SK-N-SH (cell line): ENCODE results near the gene INPP5J. TPM values are rescaled to one million over a fixed set of nuclear protein-coding genes. Genes with fewer than 3 reads are reported as not detected.

Experiments
- CTCF ChIA-PET: fragments of 300-600, 350-600 bp; formaldehyde crosslinking; extraction: SDS; loops from one replicate; lab custom pipeline; 2021; lab: Yijun Ruan, JAX
- POLR2A ChIA-PET: fragments of 350-600 bp; sonication (Branson Sonifier 250); formaldehyde crosslinking; extraction: SDS; loops from one replicate; lab custom pipeline; 2020; ENCODE audit warnings: antibody characterized with exemption, inconsistent platforms; lab: Yijun Ruan, JAX
- DNase-seq: peaks from one replicate; pipeline ENCODE4 v3.0.0; 2012
- H2AFZ ChIP-seq: fragments of 200-600 bp; sonication (generic); 2 replicates; pipeline ENCODE4 v1.8.1; 2016; ENCODE audit warnings: antibody characterized with exemption, mild to moderate bottlenecking, low read depth
- H3F3A ChIP-seq: fragments of 200-600 bp; sonication (generic); replicated peaks from 2 replicates; pipeline ENCODE3; 2016; ENCODE audit warnings: antibody characterized with exemption, mild to moderate bottlenecking; ENCODE audit not compliant: insufficient read depth
- H3K27ac ChIP-seq, 2 experiments: fragments of 200-500 bp in 1 of 2; fragments of 200-600 bp in 1 of 2; sonication (Bioruptor generic) in 1 of 2; sonication (generic), shearing (Covaris generic) in 1 of 2; 2 replicates each; pipeline versions ENCODE4 v1.5.1 to v1.6.1; 2014 to 2016; ENCODE audit warnings: low read depth in 2 of 2, inconsistent platforms in 1 of 2, low read length in 1 of 2, mild to moderate bottlenecking in 1 of 2, mixed read lengths in 1 of 2
- H3K27me3 ChIP-seq: fragments of 200-600 bp; sonication (generic), shearing (Covaris generic); 2 replicates; pipeline ENCODE4 v1.6.1; 2016; ENCODE audit warnings: mixed run types; ENCODE audit not compliant: insufficient read depth
- H3K36me3 ChIP-seq, 2 experiments: fragments of 200-500 bp in 1 of 2; fragments of 200-600 bp in 1 of 2; sonication (Bioruptor generic) in 1 of 2; sonication (generic) in 1 of 2; replicated peaks in 1 of 2; 2 replicates each; pipeline versions ENCODE3 to v1.5.1; 2014 to 2016; ENCODE audit warnings: low read length in 1 of 2, mild to moderate bottlenecking in 1 of 2; ENCODE audit not compliant: insufficient read depth in 2 of 2, control insufficient read depth in 1 of 2
- H3K4me1 ChIP-seq, 2 experiments: fragments of 200-500 bp in 1 of 2; fragments of 200-600 bp in 1 of 2; sonication (Bioruptor generic) in 1 of 2; sonication (generic), shearing (Covaris generic) in 1 of 2; 2 replicates each; pipeline versions ENCODE4 v1.5.1 to v1.6.1; 2014 to 2016; ENCODE audit warnings: low read depth in 1 of 2, low read length in 1 of 2, mixed run types in 1 of 2; ENCODE audit not compliant: insufficient read depth in 2 of 2, control insufficient read depth in 1 of 2
- H3K4me2 ChIP-seq: fragments of 200-600 bp; sonication (generic), shearing (Covaris generic); 2 replicates; pipeline ENCODE4 v1.6.1; 2017; ENCODE audit warnings: mixed run types
- H3K4me3 ChIP-seq, 2 experiments: fragments of 200-500 bp in 1 of 2; fragments of 200-600 bp in 1 of 2; sonication (Bioruptor generic) in 1 of 2; sonication (generic), shearing (Covaris generic) in 1 of 2; 2 replicates each; pipeline versions ENCODE4 v1.5.1 to v1.8.1; 2014 to 2016; ENCODE audit warnings: low read depth in 2 of 2, inconsistent platforms in 1 of 2, low read length in 1 of 2, mild to moderate bottlenecking in 1 of 2, mixed read lengths in 1 of 2, moderate library complexity in 1 of 2
- H3K79me2 ChIP-seq: fragments of 200-600 bp; sonication (generic); 2 replicates; pipeline ENCODE4 v1.8.1; 2017; ENCODE audit warnings: mild to moderate bottlenecking; ENCODE audit not compliant: insufficient read depth
- H3K9ac ChIP-seq: fragments of 200-600 bp; sonication (generic); 2 replicates; pipeline ENCODE4 v1.6.1; 2017; ENCODE audit warnings: mixed run types
- H3K9me2 ChIP-seq: fragments of 200-600 bp; sonication (generic); 2 replicates; pipeline ENCODE4 v1.6.1; 2017; ENCODE audit warnings: mixed run types
- H3K9me3 ChIP-seq: fragments of 200-600 bp; sonication (generic); 2 replicates; pipeline ENCODE4 v1.6.1; 2017; ENCODE audit warnings: mixed run types, mild to moderate bottlenecking, moderate library complexity
- H4K20me1 ChIP-seq: fragments of 200-600 bp; sonication (generic); 2 replicates; pipeline ENCODE4 v1.6.1; 2017; ENCODE audit warnings: mild to moderate bottlenecking, mixed run types; ENCODE audit not compliant: insufficient read depth
- ELF1 ChIP-seq: IDR thresholded peaks from 2 replicates; pipeline ENCODE4 v1.4.0; 2012
- EP300 ChIP-seq, 2 experiments: IDR thresholded peaks; 2 replicates each; pipeline versions ENCODE4 v1.4.0 to v1.6.1; 2012; ENCODE audit warnings: borderline replicate concordance in 1 of 2, low read depth in 1 of 2, low read length in 1 of 2
- FOXJ3 ChIP-seq: sonication (generic); formaldehyde crosslinking; IDR thresholded peaks from 2 replicates; pipeline ENCODE4 v1.5.1; 2020; ENCODE audit warnings: mild to moderate bottlenecking, missing genetic modification reagents
- FOXM1 ChIP-seq: IDR thresholded peaks from 2 replicates; pipeline ENCODE4 v1.4.0; 2012; ENCODE audit warnings: low read depth, mild to moderate bottlenecking
- GABPA ChIP-seq: IDR thresholded peaks from 2 replicates; pipeline ENCODE4 v1.4.0; 2012; ENCODE audit warnings: low read depth, mild to moderate bottlenecking
- MEF2A ChIP-seq: IDR thresholded peaks from 2 replicates; pipeline ENCODE4 v1.4.0; 2012; ENCODE audit warnings: low read depth, borderline replicate concordance
- MXI1 ChIP-seq: IDR thresholded peaks from 2 replicates; pipeline ENCODE4 v1.6.1; 2012; ENCODE audit warnings: mild to moderate bottlenecking, low read depth, low read length, improper control_type of control experiment
- RAD21 ChIP-seq: IDR thresholded peaks from 2 replicates; pipeline ENCODE4 v1.6.1; 2012; ENCODE audit warnings: mild to moderate bottlenecking, low read length
- REST ChIP-seq: IDR thresholded peaks from 2 replicates; pipeline ENCODE4 v1.6.1; 2012; ENCODE audit warnings: mild to moderate bottlenecking, low read depth, low read length, moderate library complexity
- RXRA ChIP-seq: IDR thresholded peaks from 2 replicates; pipeline ENCODE4 v1.4.0; 2012; ENCODE audit warnings: low read depth, mild to moderate bottlenecking, borderline replicate concordance
- SIN3A ChIP-seq: IDR thresholded peaks from 2 replicates; pipeline ENCODE4 v1.6.1; 2012; ENCODE audit warnings: low read depth, mild to moderate bottlenecking, low read length, moderate library complexity, borderline replicate concordance
- TAF1 ChIP-seq: IDR thresholded peaks from 2 replicates; pipeline ENCODE4 v1.6.1; 2012; ENCODE audit warnings: low read depth, mild to moderate bottlenecking, low read length, moderate library complexity, borderline replicate concordance
- WGBS: methylation state at CpG from one replicate; pipeline ENCODE4 v1.1.6; 2017; ENCODE audit warnings: low lambda C conversion rate; 5-methylcytosine and 5-hydroxymethylcytosine counted together
- polyA plus RNA-seq, 3 experiments: library from polyadenylated mRNA; depleted of rRNA; stranded (reverse); fragments of >200 nt; gene quantifications; 2 replicates each; pipeline ENCODE4 v1.2.3, GENCODE V29; 2012
- TF ChIP-seq, protein P1 (sequence below): fragments of 200-600 bp; sonication (generic); IDR thresholded peaks from 2 replicates; pipeline ENCODE4 v1.6.1; 2017; ENCODE audit warnings: antibody characterized with exemption, mild to moderate bottlenecking, moderate library complexity

INPP5J gene
- polyA plus RNA-seq, 1 of the 3 experiments (the other 2 are of a cell fraction) = 3.2 TPM

DNA sequence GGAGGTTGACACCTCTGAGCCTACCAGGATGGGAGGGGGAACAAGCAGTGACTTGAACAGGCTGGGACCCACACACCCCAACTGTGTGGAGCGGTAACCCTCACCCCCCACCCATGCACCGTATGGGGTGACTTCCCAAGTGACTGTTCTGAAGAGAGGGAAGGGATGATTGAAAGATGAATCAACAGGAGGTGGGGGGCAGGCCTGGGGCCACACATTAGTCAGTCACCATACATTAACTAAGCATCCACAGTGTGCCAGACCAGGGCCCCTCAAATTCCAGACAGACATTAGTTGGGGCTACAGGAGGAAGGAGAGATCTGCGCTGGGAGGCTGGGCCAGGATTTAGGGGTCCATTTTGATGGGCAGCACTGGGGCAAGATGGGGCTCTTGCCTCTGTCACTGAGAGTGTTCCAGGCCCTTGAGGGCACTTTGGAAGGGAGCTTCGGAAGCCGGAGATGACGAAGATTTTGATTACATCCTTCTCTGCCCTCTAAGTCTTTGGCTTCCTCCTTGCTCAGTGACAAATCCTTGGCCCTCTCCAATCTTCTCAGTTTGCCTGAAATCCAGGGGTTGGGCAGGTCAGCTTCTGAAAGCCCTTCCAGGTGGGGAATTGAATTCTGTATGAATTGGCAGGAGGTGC lies 40.7 kb upstream of the INPP5J start (continued):
- TF ChIP-seq GABPA (no peak), TAF1 (no peak), SIN3A (no peak), FOXM1 (no peak), FOXJ3 (no peak)

DNA sequence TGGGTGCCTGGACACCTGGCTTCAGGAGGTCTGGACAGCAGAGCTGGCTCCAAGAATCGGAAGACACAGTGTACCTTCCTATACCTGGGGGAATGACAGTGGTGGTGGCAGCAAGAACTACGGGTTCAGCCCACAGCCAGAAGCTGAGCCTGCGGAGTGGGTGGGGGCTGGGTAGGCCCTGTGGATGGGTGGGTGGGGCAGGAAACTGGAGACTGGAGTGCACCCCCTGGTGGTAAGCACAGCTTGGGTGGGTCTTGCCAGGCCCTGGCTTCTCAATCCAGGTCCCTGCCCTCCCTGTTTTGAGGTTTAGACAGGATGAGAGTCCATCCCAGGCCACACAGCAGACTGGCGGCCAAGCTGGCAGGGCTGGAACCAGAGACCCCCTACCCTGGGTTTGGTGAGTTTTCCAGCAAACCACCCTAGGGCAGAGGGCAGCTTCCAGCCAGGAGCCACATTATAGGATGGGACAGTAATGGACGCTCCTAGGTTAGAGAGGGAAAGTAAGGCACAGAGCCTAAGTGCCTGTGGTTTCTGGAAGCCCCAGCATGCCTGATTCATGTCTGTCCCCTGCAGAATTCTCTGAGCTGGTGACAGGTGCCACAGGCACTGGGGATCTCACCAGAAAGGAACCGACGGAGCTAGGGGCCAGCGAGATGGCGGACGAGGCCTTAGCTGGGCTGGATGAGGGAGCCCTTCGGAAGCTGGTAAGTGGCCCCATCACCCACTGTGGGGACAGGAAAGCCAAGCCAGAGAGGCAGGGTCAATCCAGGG lies 40.0 kb upstream of the INPP5J start:
- Histone ChIP-seq H3K27ac (peak overlapping the region; percentile 4 to 71; a peak in 3 of 4 replicates), H3K4me2 (peak overlapping the region; percentile 92), H3K9ac (peak overlapping the region; percentile 94; the same call in 1 of the 2 replicates), H3K4me3 (peak overlapping the region in 1 of 2 experiments; percentile 89; a peak in 2 of 4 replicates), H3K9me3 (no peaks in the 10 kb centered on the region), H3K9me2 (no peaks in the 10 kb centered on the region), H4K20me1 (no peaks in the 10 kb centered on the region), H3K79me2 (peaks cover 53% of the 10 kb centered on the region), H3K36me3 (no peaks in the 10 kb centered on the region), H3F3A (no peaks in the 10 kb centered on the region), H2AFZ (no peak overlapping the region), H3K4me1 (peaks cover 21 to 40% of the 10 kb centered on the region in 2 experiments; a peak in 2 of 4 replicates), H3K27me3 (no peaks in the 10 kb centered on the region)
- DNase-seq = peak; percentile 58
- no peak for TF ChIP-seq MEF2A
- TF ChIP-seq, protein P1, sequence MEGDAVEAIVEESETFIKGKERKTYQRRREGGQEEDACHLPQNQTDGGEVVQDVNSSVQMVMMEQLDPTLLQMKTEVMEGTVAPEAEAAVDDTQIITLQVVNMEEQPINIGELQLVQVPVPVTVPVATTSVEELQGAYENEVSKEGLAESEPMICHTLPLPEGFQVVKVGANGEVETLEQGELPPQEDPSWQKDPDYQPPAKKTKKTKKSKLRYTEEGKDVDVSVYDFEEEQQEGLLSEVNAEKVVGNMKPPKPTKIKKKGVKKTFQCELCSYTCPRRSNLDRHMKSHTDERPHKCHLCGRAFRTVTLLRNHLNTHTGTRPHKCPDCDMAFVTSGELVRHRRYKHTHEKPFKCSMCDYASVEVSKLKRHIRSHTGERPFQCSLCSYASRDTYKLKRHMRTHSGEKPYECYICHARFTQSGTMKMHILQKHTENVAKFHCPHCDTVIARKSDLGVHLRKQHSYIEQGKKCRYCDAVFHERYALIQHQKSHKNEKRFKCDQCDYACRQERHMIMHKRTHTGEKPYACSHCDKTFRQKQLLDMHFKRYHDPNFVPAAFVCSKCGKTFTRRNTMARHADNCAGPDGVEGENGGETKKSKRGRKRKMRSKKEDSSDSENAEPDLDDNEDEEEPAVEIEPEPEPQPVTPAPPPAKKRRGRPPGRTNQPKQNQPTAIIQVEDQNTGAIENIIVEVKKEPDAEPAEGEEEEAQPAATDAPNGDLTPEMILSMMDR = peak; percentile 57
- ChIA-PET CTCF (interaction anchor here (1.0 to 9.4 kb wide), 12 partner anchors 11 to 448 kb away, joined by 3 to 85 read pairs (median 4); partner anchors contain the start of genes INPP5J and SELENOM), POLR2A (interaction anchor here (1.3 kb wide), 1 partner anchor 25 kb away, joined by 3 read pairs; the partner anchor contains the start of gene SELENOM)
- WGBS = 86% methylated on average over 10 of the region's 11 CpGs

GRCh38 chr22:31083377-31083768 lies 39.4 kb upstream of the INPP5J start:
- CTCF ChIA-PET = interaction anchor here (0.6 to 9.4 kb wide), 16 partner anchors 11 to 449 kb away, joined by 3 to 85 read pairs (median 4); partner anchors contain the start of genes INPP5J and SELENOM

More at GRCh38 chr22:31083377-31083768, 39.4 kb upstream of the INPP5J start:
- peak overlapping the region; percentile 92 for H3K4me2 ChIP-seq
- peaks cover 53% of the 10 kb centered on the region for H3K79me2 ChIP-seq
- H3K9me2 ChIP-seq = no peaks in the 10 kb centered on the region
- H3K4me1 ChIP-seq = peaks cover 21 to 40% of the 10 kb centered on the region in 2 experiments; a peak in 2 of 4 replicates
- DNase-seq = peak; percentile 7
- no peaks in the 10 kb centered on the region for H3F3A ChIP-seq
- no peak for TF ChIP-seq RAD21
- no peak for TF ChIP-seq ELF1
- no peak for TF ChIP-seq MXI1
- no peak for TF ChIP-seq GABPA
- TF ChIP-seq EP300 (IDR thresholded peaks at IDR 0.05; ENCODE audit: borderline replicate concordance in 1 of 2, low read depth in 1 of 2, low read length in 1 of 2) = no peak
- TF ChIP-seq REST = no peak
- TF ChIP-seq RXRA = no peak
- no peaks in the 10 kb centered on the region for H4K20me1 ChIP-seq
- no peaks in the 10 kb centered on the region for H3K9me3 ChIP-seq
- no peaks in the 10 kb centered on the region for H3K27me3 ChIP-seq
- peaks cover 0 to 5% of the 10 kb centered on the region in 2 experiments for H3K36me3 ChIP-seq
- H3K4me3 ChIP-seq = peak overlapping the region in 1 of 2 experiments; percentile 74; a peak in 3 of 4 replicates
- H3K9ac ChIP-seq = peak overlapping the region; percentile 81; the same call in 1 of the 2 replicates
- 80% methylated on average over 1 of the region's 3 CpGs for WGBS
- H3K27ac ChIP-seq = peak overlapping the region in 1 of 2 experiments; percentile 4; a peak in 1 of 4 replicates
- POLR2A ChIA-PET = interaction anchor here (1.3 to 2.2 kb wide), 2 partner anchors 24 to 114 kb away, joined by 3 to 11 read pairs; partner anchors contain the start of genes MORC2, SELENOM and TUG1
- no peak overlapping the region for H2AFZ ChIP-seq
